HCT116 (cell line): Measurements from ENCODE around the gene SH3PXD2A. TPM values are rescaled to one million over a fixed set of nuclear protein-coding genes. Genes with fewer than 3 reads are reported as not detected.

Source experiments
- ATAC-seq: fragments of 200-7000 bp; cut with Tn5 transposase; 2 replicates; pipeline ENCODE4 v1.9.1; 2020; ENCODE audit warnings: mild to moderate bottlenecking, moderate library complexity
- BruUV-seq: library from RNA; stranded (reverse); fragments of 400-500 nt; replicated peaks from 2 replicates; lab custom pipeline; 2021; lab: Mats Ljungman, UMichigan
- CTCF ChIA-PET: fragments of 300-600 bp; sonication (Branson Sonifier 250); formaldehyde crosslinking; loops from one replicate; lab custom pipeline; 2021; ENCODE audit warnings: antibody characterized with exemption; lab: Charles Lee
- POLR2A ChIA-PET: fragments of 300-600, 350-600 bp; sonication (Branson Sonifier 250); formaldehyde crosslinking; loops from one replicate; lab custom pipeline; 2021; ENCODE audit warnings: antibody characterized with exemption; lab: Charles Lee
- RAD21 ChIA-PET, 2 experiments: fragments of 300-600 bp; sonication (Branson Sonifier 250); formaldehyde crosslinking; loops; one replicate each; lab custom pipeline; 2023; ENCODE audit warnings: low total read pairs in 2 of 2; ENCODE audit not compliant: uncharacterized antibody in 2 of 2, unreplicated experiment in 2 of 2, low non-redundant PET in 1 of 2; lab: Charles Lee
- DNase-seq: peaks from one replicate; pipeline ENCODE4 v3.0.0-alpha.2; 2010; ENCODE audit warnings: low read depth, low spot score
- H2AFZ ChIP-seq: fragments of 200-600 bp; shearing (Covaris generic), sonication (generic); 2 replicates; pipeline ENCODE4 v1.6.1; 2017; ENCODE audit warnings: low read depth, mixed run types, mixed read lengths, antibody characterized with exemption, low read length; ENCODE audit not compliant: poor library complexity, severe bottlenecking
- H3K27ac ChIP-seq: 2 replicates; pipeline ENCODE4 v1.5.1; 2012; ENCODE audit warnings: low read depth, low read length
- H3K27me3 ChIP-seq: fragments of 200-600 bp; sonication (generic); 2 replicates; pipeline ENCODE4 v1.6.1; 2016; ENCODE audit warnings: mixed run types, low read length, mixed read lengths; ENCODE audit not compliant: insufficient read depth
- H3K36me3 ChIP-seq, 2 experiments: fragments of 200-500 bp in 1 of 2; fragments of 200-600 bp in 1 of 2; sonication (Bioruptor generic) in 1 of 2; sonication (generic) in 1 of 2; 2 replicates each; pipeline versions ENCODE4 v1.5.1 to v1.6.1; 2014 to 2016; ENCODE audit warnings: low read length in 2 of 2, inconsistent platforms in 1 of 2, mixed read lengths in 1 of 2, mixed run types in 1 of 2; ENCODE audit not compliant: insufficient read depth in 2 of 2, control insufficient read depth in 1 of 2
- H3K4me1 ChIP-seq, 2 experiments: fragments of 200-600 bp in 1 of 2; sonication (generic) in 1 of 2; 2 replicates each; pipeline versions ENCODE4 v1.5.1 to v1.6.1; 2012 to 2017; ENCODE audit warnings: low read length in 2 of 2, inconsistent platforms in 1 of 2, mild to moderate bottlenecking in 1 of 2, mixed read lengths in 1 of 2, mixed run types in 1 of 2, moderate library complexity in 1 of 2; ENCODE audit not compliant: insufficient read depth in 2 of 2, control insufficient read depth in 1 of 2
- H3K4me2 ChIP-seq: fragments of 200-600 bp; sonication (generic); 2 replicates; pipeline ENCODE4 v1.6.1; 2017; ENCODE audit warnings: mixed run types, low read length, mixed read lengths
- H3K4me3 ChIP-seq, 2 experiments: fragments of 200-600 bp in 1 of 2; sonication (generic) in 1 of 2; replicated peaks in 1 of 2; 2 replicates each; pipeline ENCODE4 v1.5.1; 2011 to 2016; ENCODE audit warnings: low read length in 2 of 2, control low read depth in 1 of 2, low read depth in 1 of 2, mild to moderate bottlenecking in 1 of 2, mixed read lengths in 1 of 2, mixed run types in 1 of 2
- H3K79me2 ChIP-seq: fragments of 200-600 bp; sonication (generic); 2 replicates; pipeline ENCODE4 v1.6.1; 2017; ENCODE audit warnings: mild to moderate bottlenecking, mixed run types, low read length, moderate library complexity, mixed read lengths; ENCODE audit not compliant: insufficient read depth
- H3K9ac ChIP-seq: fragments of 200-600 bp; sonication (generic); 2 replicates; pipeline ENCODE4 v1.6.1; 2016; ENCODE audit warnings: low read length, mixed read lengths
- H3K9me2 ChIP-seq: fragments of 200-600 bp; sonication (generic), shearing (Covaris generic); 2 replicates; pipeline ENCODE4 v1.6.1; 2017; ENCODE audit warnings: mixed run types, mild to moderate bottlenecking, moderate library complexity; ENCODE audit not compliant: insufficient read depth
- H3K9me3 ChIP-seq, 2 experiments: fragments of 200-500 bp in 1 of 2; fragments of 200-600 bp in 1 of 2; sonication (Bioruptor generic) in 1 of 2; sonication (generic) in 1 of 2; 2 replicates each; pipeline ENCODE4 v1.6.1; 2014 to 2017; ENCODE audit warnings: low read length in 2 of 2, mixed read lengths in 2 of 2, inconsistent platforms in 1 of 2, low read depth in 1 of 2, mild to moderate bottlenecking in 1 of 2, mixed run types in 1 of 2, moderate library complexity in 1 of 2; ENCODE audit not compliant: control insufficient read depth in 1 of 2, insufficient read depth in 1 of 2
- H4K20me1 ChIP-seq: fragments of 200-600 bp; sonication (generic), shearing (Covaris generic); 2 replicates; pipeline ENCODE4 v1.6.1; 2017; ENCODE audit warnings: mixed run types, mild to moderate bottlenecking, moderate library complexity; ENCODE audit not compliant: insufficient read depth
- CBX3 ChIP-seq: IDR thresholded peaks from 2 replicates; pipeline ENCODE4 v1.6.1; 2012; ENCODE audit warnings: low read depth
- CEBPB ChIP-seq: IDR thresholded peaks from 2 replicates; pipeline ENCODE4 v1.6.1; 2012; ENCODE audit warnings: low read depth
- EGR1 ChIP-seq: IDR thresholded peaks from 2 replicates; pipeline ENCODE4 v1.6.1; 2012; ENCODE audit warnings: low read depth
- ELF1 ChIP-seq: IDR thresholded peaks from 2 replicates; pipeline ENCODE4 v1.6.1; 2012; ENCODE audit warnings: low read depth, borderline replicate concordance
- EZH2phosphoT487 ChIP-seq: fragments of 200-600 bp; IDR thresholded peaks from 2 replicates; pipeline ENCODE4 v1.6.1; 2018; ENCODE audit warnings: antibody characterized with exemption, borderline replicate concordance
- FOSL1 ChIP-seq: IDR thresholded peaks from 2 replicates; pipeline ENCODE4 v1.6.1; 2012; ENCODE audit warnings: low read depth
- POLR2A ChIP-seq: IDR thresholded peaks from 2 replicates; pipeline ENCODE4 v1.7.0; 2011; ENCODE audit warnings: borderline replicate concordance; ENCODE audit not compliant: insufficient read depth, insufficient read length; ENCODE audit errors: extremely low read depth
- RAD21 ChIP-seq: IDR thresholded peaks from 2 replicates; pipeline ENCODE4 v1.6.1; 2012; ENCODE audit warnings: low read depth, mild to moderate bottlenecking
- SIN3A ChIP-seq: IDR thresholded peaks from 2 replicates; pipeline ENCODE4 v1.6.1; 2012; ENCODE audit warnings: low read depth
- SP1 ChIP-seq: IDR thresholded peaks from 2 replicates; pipeline ENCODE4 v1.6.1; 2012; ENCODE audit warnings: low read depth
- TCF7L2 ChIP-seq: IDR thresholded peaks from 2 replicates; pipeline ENCODE4 v1.7.0; 2011; ENCODE audit warnings: borderline replicate concordance, inconsistent platforms; ENCODE audit not compliant: insufficient read depth, insufficient read length; ENCODE audit errors: extremely low read depth
- YY1 ChIP-seq: IDR thresholded peaks from 2 replicates; pipeline ENCODE4 v1.6.1; 2011; ENCODE audit warnings: low read length, low read depth, moderate library complexity, mild to moderate bottlenecking; ENCODE audit not compliant: insufficient replicate concordance; ENCODE audit errors: extremely low read depth
- ZNF274 ChIP-seq: fragments of 200-500 bp; sonication (Bioruptor generic); IDR thresholded peaks from 2 replicates; pipeline ENCODE4 v1.6.1; 2014; ENCODE audit warnings: mild to moderate bottlenecking, low read depth, low read length, inconsistent platforms
- intact Hi-C: fragments of 100-400 bp; cut with micrococcal nuclease; formaldehyde crosslinking; loops from 2 replicates; pipeline ENCODE4 v1.10.0; 2022
- total RNA-seq: library from RNA; stranded (reverse); gene quantifications from one replicate; pipeline ENCODE4 v1.2.1, GENCODE V29; 2021; ENCODE audit not compliant: unreplicated experiment
- TF ChIP-seq, protein P1 (sequence below): IDR thresholded peaks from 2 replicates; pipeline ENCODE4 v1.6.1; 2012
- TF ChIP-seq, protein P2 (sequence below): IDR thresholded peaks from 2 replicates; pipeline ENCODE4 v1.6.1; 2012
- TF ChIP-seq, protein P3 (sequence below): IDR thresholded peaks from 2 replicates; pipeline ENCODE4 v1.6.1; 2011; ENCODE audit warnings: mild to moderate bottlenecking, low read length, moderate library complexity; ENCODE audit not compliant: insufficient replicate concordance; ENCODE audit errors: extremely low read depth
- TF ChIP-seq, protein P4 (sequence below): IDR thresholded peaks from 2 replicates; pipeline ENCODE4 v1.6.1; 2012; ENCODE audit warnings: low read depth

The SH3PXD2A gene
- total RNA-seq, 1 experiment from 2014 or later = 8.7 TPM

DNA sequence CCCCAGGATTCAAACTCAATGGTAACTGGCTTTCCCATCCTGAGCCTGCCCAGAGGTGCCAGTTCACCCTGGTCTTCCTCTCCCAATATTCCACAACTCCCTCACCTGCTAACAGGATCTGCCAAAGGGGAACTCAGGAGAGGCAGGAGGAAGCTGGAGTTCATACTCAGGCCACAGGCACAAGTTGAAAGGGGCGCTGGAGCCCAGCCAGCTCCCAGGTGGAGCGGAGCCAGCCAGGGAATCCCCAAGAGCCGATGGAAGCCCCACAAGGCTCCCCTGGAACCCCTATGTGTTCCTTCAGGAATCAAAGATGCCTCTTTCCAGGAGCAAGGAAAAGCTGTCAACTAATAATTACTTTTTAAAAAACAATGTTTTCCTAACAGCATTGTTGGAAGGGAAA lies 63.5 kb downstream of the SH3PXD2A start:
- Histone ChIP-seq H2AFZ (no peak overlapping the region), H3K4me1 (no peaks in the 10 kb centered on the region; a peak in 1 of 4 replicates), H3K9me2 (no peaks in the 10 kb centered on the region), H3K4me2 (no peak overlapping the region), H3K9me3 (no peaks in the 10 kb centered on the region), H3K36me3 (no peaks in the 10 kb centered on the region), H3K9ac (no peak overlapping the region), H4K20me1 (no peaks in the 10 kb centered on the region), H3K27ac (no peak overlapping the region), H3K27me3 (no peaks in the 10 kb centered on the region), H3K79me2 (no peaks in the 10 kb centered on the region), H3K4me3 (no peak overlapping the region)
- ChIA-PET POLR2A (interaction anchor here (0.6 kb wide), 1 partner anchor 18 kb away, joined by 3 read pairs; no protein-coding TSS in a partner anchor), RAD21 (no interaction called here), CTCF (no interaction called here)
- no peak for DNase-seq
- intact Hi-C loops = no loop called here
- no TSS peak for BruUV-seq
- ATAC-seq = no peak
- TF ChIP-seq, protein P1, sequence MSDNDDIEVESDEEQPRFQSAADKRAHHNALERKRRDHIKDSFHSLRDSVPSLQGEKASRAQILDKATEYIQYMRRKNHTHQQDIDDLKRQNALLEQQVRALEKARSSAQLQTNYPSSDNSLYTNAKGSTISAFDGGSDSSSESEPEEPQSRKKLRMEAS = no peak
- TF ChIP-seq EZH2phosphoT487 (no peak), TCF7L2 (no peak), CEBPB (no peak), POLR2A (no peak), SP1 (no peak), RAD21 (no peak), ELF1 (no peak), CBX3 (no peak), FOSL1 (no peak), EGR1 (no peak), ZNF274 (no peak), YY1 (no peak), SIN3A (no peak)
- TF ChIP-seq, protein P2, sequence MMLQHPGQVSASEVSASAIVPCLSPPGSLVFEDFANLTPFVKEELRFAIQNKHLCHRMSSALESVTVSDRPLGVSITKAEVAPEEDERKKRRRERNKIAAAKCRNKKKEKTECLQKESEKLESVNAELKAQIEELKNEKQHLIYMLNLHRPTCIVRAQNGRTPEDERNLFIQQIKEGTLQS = no peak
- TF ChIP-seq, protein P3, sequence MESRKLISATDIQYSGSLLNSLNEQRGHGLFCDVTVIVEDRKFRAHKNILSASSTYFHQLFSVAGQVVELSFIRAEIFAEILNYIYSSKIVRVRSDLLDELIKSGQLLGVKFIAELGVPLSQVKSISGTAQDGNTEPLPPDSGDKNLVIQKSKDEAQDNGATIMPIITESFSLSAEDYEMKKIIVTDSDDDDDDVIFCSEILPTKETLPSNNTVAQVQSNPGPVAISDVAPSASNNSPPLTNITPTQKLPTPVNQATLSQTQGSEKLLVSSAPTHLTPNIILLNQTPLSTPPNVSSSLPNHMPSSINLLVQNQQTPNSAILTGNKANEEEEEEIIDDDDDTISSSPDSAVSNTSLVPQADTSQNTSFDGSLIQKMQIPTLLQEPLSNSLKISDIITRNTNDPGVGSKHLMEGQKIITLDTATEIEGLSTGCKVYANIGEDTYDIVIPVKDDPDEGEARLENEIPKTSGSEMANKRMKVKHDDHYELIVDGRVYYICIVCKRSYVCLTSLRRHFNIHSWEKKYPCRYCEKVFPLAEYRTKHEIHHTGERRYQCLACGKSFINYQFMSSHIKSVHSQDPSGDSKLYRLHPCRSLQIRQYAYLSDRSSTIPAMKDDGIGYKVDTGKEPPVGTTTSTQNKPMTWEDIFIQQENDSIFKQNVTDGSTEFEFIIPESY = no peak
- TF ChIP-seq, protein P4, sequence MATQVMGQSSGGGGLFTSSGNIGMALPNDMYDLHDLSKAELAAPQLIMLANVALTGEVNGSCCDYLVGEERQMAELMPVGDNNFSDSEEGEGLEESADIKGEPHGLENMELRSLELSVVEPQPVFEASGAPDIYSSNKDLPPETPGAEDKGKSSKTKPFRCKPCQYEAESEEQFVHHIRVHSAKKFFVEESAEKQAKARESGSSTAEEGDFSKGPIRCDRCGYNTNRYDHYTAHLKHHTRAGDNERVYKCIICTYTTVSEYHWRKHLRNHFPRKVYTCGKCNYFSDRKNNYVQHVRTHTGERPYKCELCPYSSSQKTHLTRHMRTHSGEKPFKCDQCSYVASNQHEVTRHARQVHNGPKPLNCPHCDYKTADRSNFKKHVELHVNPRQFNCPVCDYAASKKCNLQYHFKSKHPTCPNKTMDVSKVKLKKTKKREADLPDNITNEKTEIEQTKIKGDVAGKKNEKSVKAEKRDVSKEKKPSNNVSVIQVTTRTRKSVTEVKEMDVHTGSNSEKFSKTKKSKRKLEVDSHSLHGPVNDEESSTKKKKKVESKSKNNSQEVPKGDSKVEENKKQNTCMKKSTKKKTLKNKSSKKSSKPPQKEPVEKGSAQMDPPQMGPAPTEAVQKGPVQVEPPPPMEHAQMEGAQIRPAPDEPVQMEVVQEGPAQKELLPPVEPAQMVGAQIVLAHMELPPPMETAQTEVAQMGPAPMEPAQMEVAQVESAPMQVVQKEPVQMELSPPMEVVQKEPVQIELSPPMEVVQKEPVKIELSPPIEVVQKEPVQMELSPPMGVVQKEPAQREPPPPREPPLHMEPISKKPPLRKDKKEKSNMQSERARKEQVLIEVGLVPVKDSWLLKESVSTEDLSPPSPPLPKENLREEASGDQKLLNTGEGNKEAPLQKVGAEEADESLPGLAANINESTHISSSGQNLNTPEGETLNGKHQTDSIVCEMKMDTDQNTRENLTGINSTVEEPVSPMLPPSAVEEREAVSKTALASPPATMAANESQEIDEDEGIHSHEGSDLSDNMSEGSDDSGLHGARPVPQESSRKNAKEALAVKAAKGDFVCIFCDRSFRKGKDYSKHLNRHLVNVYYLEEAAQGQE = no peak
